ENCODE measurements around the gene ZNF253. TPM values are rescaled to one million over a fixed set of nuclear protein-coding genes. Genes with fewer than 3 reads are reported as not detected.

The ZNF253 gene
- total and polyA plus RNA-seq, 9 of the 15 experiments (the other 6 are each of a cell fraction or from before 2014, with no cell fraction given), result 4.0 to 14.4 (median 7.5) TPM

DNA sequence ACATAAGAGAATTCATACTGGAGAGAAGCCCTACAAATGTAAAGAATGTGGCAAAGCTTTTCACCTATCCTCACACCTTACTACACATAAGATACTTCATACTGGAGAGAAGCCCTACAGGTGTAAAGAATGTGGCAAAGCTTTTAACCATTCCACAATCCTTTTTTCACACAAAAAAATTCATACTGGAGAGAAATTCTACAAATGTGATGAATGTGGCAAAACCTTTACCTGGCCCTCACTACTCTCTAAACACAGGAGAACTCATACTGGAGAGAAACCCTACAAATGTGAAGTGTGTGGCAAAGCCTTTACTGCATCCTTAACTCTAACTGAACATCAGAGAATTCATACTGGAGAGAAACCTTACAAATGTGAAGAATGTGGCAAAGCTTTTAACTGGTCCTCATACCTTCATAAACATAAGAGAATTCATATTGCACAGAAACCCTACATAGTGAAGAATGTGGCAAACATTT is 30.1 kb upstream of the ZNF253 start:
- no peak overlapping the region for H3K27ac ChIP-seq (ENCODE audit: extremely low read depth, low read depth, low read length)
- no peaks in the 10 kb centered on the region for H3K27me3 ChIP-seq (ENCODE audit: control insufficient read depth in 2 of 2, insufficient read depth in 2 of 2, low read length in 2 of 2)
- intact Hi-C loops (cut with micrococcal nuclease) (no loop called here), in situ Hi-C loops (cut with MboI) (no loop called here)
- no peak overlapping the region for H2AFZ ChIP-seq (ENCODE audit: low read depth, low read length)
- H3K4me1 ChIP-seq (replicated peaks in 1 of 2; ENCODE audit: control insufficient read depth in 2 of 2, insufficient read depth in 2 of 2, low read length in 2 of 2), result no peaks in the 10 kb centered on the region
- DNase-seq (ENCODE audit: extremely low read depth in 1 of 4, low spot score in 3 of 4), result no peak
- no peaks in the 10 kb centered on the region for H3K36me3 ChIP-seq (ENCODE audit: control insufficient read depth, insufficient read depth, low read length)
- no peaks in the 10 kb centered on the region; the same call in 1 of the 2 replicates for H3K9me3 ChIP-seq (replicated peaks; ENCODE audit: control insufficient read depth, insufficient read depth, low read depth, low read length)
- no peaks in the 10 kb centered on the region for H3K9me1 ChIP-seq (ENCODE audit: control insufficient read depth, insufficient read depth, low read length)
- no peaks in the 10 kb centered on the region for H4K20me1 ChIP-seq (replicated peaks; ENCODE audit: control insufficient read depth, insufficient read depth, low read length)
- no peaks in the 10 kb centered on the region for H3K79me2 ChIP-seq (ENCODE audit: control insufficient read depth, insufficient read depth, low read length)
- no peak overlapping the region for H3K4me3 ChIP-seq
- ChIA-PET POLR2A (no interaction called here), CTCF (ENCODE audit: low intra/inter-chr PET ratio) (no interaction called here)
- ATAC-seq, result no peak
- H3K9ac ChIP-seq (ENCODE audit: insufficient read depth in 1 of 2, low read depth in 2 of 2, low read length in 2 of 2), result no peak overlapping the region
- H3K4me2 ChIP-seq (ENCODE audit: insufficient read depth, low read length), result no peak overlapping the region
- no TSS peak for BruUV-seq (replicated peaks)
- FAIRE-seq, result no peak
- TF ChIP-seq TRIM28 (IDR thresholded peaks at IDR 0.05), result peak; percentile 62; the same call in 1 of the 2 replicates
- peak; percentile 97 for TF ChIP-seq ZNF274 (IDR thresholded peaks at IDR 0.05; ENCODE audit: borderline replicate concordance, low read depth, low read length)
- no peak for TF ChIP-seq CBX5 (IDR thresholded peaks at IDR 0.05; ENCODE audit: borderline replicate concordance, low read depth)

GRCh38 chr19:19847781-19848180 is 17.9 kb upstream of the ZNF253 start:
- FAIRE-seq, result no peak
- ChIA-PET CTCF (ENCODE audit: low intra/inter-chr PET ratio) (no interaction called here), POLR2A (no interaction called here)
- in situ Hi-C loops (cut with MboI), result no loop called here
- H3K4me1 ChIP-seq (replicated peaks in 1 of 2; ENCODE audit: control insufficient read depth in 2 of 2, insufficient read depth in 2 of 2, low read length in 2 of 2), result no peaks in the 10 kb centered on the region
- no peaks in the 10 kb centered on the region for H3K36me3 ChIP-seq (ENCODE audit: control insufficient read depth, insufficient read depth, low read length)
- ATAC-seq, result no peak
- no peak overlapping the region for H3K27ac ChIP-seq (ENCODE audit: extremely low read depth, low read depth, low read length)
- no peaks in the 10 kb centered on the region for H3K79me2 ChIP-seq (ENCODE audit: control insufficient read depth, insufficient read depth, low read length)
- H3K4me3 ChIP-seq, result no peak overlapping the region
- no peaks in the 10 kb centered on the region for H4K20me1 ChIP-seq (replicated peaks; ENCODE audit: control insufficient read depth, insufficient read depth, low read length)
- H3K9me3 ChIP-seq (replicated peaks; ENCODE audit: control insufficient read depth, insufficient read depth, low read depth, low read length), result no peaks in the 10 kb centered on the region
- no peak overlapping the region for H3K4me2 ChIP-seq (ENCODE audit: insufficient read depth, low read length)
- no peaks in the 10 kb centered on the region for H3K27me3 ChIP-seq (ENCODE audit: control insufficient read depth in 2 of 2, insufficient read depth in 2 of 2, low read length in 2 of 2)
- no peak overlapping the region for H3K9ac ChIP-seq (ENCODE audit: insufficient read depth in 1 of 2, low read depth in 2 of 2, low read length in 2 of 2)
- 6% methylated on average over 12 of the region's 12 CpGs for WGBS (ENCODE audit: insufficient coverage, low coverage, missing lambda C conversion rate)
- intact Hi-C loops (cut with micrococcal nuclease), result no loop called here
- BruUV-seq (replicated peaks), result no TSS peak
- no peaks in the 10 kb centered on the region for H3K9me1 ChIP-seq (ENCODE audit: control insufficient read depth, insufficient read depth, low read length)
- DNase-seq (ENCODE audit: extremely low read depth in 1 of 4, low spot score in 3 of 4), result no peak
- no peak overlapping the region for H2AFZ ChIP-seq (ENCODE audit: low read depth, low read length)
- TF ChIP-seq TRIM28 (IDR thresholded peaks at IDR 0.05) (no peak), TCF7 (IDR thresholded peaks at IDR 0.05; ENCODE audit: borderline replicate concordance) (no peak), NFE2L1 (tag; IDR thresholded peaks at IDR 0.05; ENCODE audit: borderline replicate concordance, low read depth) (no peak), CXXC5 (CRISPR knock-in tag; IDR thresholded peaks at IDR 0.05) (no peak), CEBPG (CRISPR knock-in tag; IDR thresholded peaks at IDR 0.05) (no peak), CEBPG (tag; conservative IDR thresholded peaks at IDR 0.05 in 1 of 2, IDR thresholded peaks at IDR 0.05 in 1 of 2) (no peak), SP1 (CRISPR knock-in tag; IDR thresholded peaks at IDR 0.05) (no peak), HDAC1 (IDR thresholded peaks at IDR 0.05) (no peak), E2F4 (CRISPR knock-in tag; IDR thresholded peaks at IDR 0.05; ENCODE audit: low read depth) (no peak), MXI1 (IDR thresholded peaks at IDR 0.05; ENCODE audit: low read depth, low read length) (no peak)
- TF ChIP-seq, protein P1, sequence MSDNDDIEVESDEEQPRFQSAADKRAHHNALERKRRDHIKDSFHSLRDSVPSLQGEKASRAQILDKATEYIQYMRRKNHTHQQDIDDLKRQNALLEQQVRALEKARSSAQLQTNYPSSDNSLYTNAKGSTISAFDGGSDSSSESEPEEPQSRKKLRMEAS (CRISPR knock-in tag; IDR thresholded peaks at IDR 0.05), result no peak
- TF ChIP-seq, protein P2, sequence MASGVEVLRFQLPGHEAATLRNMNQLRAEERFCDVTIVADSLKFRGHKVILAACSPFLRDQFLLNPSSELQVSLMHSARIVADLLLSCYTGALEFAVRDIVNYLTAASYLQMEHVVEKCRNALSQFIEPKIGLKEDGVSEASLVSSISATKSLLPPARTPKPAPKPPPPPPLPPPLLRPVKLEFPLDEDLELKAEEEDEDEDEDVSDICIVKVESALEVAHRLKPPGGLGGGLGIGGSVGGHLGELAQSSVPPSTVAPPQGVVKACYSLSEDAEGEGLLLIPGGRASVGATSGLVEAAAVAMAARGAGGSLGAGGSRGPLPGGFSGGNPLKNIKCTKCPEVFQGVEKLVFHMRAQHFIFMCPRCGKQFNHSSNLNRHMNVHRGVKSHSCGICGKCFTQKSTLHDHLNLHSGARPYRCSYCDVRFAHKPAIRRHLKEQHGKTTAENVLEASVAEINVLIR (CRISPR knock-in tag; IDR thresholded peaks at IDR 0.05), result no peak

Measured in K562 (cell line).